ENCODE data around the gene NDUFAF3.
A peak's percentile ranks its signal among the peaks of the same experiment; 100 is the strongest.

NDUFAF3 gene, protein sequence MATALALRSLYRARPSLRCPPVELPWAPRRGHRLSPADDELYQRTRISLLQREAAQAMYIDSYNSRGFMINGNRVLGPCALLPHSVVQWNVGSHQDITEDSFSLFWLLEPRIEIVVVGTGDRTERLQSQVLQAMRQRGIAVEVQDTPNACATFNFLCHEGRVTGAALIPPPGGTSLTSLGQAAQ

DNA sequence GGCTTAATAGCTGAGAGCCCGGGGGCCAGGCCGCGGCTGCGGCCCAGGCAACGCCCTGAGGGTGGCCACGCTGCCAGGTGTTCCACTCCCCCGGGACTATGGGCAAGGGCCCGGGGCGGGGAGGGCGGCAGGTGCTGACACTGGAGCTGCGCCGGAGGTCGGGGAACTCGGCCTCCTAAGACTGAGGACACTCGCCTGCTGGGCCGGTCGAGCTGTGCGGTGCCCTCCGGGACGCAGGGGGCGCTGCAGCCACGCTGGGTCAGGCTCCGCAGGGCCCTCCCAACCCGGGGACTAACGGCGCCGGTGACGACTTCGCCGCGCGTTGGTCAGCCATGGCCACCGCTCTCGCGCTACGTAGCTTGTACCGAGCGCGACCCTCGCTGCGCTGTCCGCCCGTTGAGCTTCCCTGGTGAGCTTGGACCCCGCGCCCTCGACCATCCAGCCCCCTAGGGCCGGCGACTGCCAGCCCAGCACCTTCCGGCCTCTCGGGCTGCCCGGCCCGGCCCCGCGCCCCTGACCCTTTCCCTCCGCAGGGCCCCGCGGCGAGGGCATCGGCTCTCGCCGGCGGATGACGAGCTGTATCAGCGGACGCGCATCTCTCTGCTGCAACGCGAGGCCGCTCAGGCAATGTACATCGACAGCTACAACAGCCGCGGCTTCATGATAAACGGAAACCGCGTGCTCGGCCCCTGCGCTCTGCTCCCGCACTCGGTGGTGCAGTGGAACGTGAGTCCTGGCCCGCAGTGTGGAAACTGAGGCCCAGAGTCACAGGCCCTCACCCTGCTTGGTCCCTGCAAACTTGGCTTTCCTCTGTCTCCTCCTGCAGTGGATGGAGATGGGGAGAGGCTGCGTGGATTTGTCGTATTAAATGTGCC, at the start of gene NDUFAF3:
Gene NDUFAF3, plus strand, starts transcription at position 309 of the 875 bp plus-strand sequence. Its CDS starts 24 bp downstream, at position 333.
- peak; percentile 91 for DNase-seq (ENCODE audit: low spot score)

DNA sequence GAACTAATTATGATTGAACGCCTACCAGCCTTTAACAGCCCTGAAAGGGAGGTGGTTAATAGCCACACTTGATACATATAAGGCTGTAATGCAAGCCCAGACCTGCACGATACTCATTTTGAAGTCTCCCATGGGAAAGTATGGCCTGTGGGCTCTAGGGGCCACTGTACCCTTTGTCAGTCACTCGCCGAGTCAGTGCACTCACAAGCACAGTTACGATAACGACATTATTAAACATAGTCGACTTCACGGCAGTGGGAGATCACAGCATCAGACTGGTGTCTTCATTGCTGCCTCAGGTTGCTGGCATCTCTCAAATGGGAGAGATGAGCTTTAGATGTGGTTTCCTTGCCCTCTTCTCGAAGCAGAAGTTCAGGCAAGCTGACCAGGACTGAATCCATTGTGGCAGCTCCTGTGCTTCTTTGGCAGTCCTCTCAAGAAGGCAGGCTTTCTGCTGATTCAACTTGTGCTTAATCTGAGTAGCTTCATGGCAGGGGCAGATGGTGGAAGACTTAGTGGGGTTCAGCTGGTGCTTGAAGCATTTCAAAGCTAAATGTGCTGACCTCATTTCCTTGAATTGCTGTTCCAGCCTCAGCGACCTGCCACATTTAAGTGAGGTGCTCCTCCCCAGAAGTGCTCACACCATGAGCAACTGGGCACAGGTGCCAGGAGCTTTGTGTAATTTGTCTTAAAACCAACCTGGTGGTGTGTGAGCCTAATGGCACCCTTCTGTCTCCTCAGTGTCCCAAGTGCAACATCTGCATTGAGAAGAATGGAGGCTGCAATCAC, 47.7 kb upstream of the NDUFAF3 start:
- DNase-seq (ENCODE audit: low spot score): peak; percentile 51

- DNase-seq (ENCODE audit: low spot score): no peak
Measured at GRCh38 chr3:48979451-48979850, 42.5 kb upstream of the NDUFAF3 start.

DNA sequence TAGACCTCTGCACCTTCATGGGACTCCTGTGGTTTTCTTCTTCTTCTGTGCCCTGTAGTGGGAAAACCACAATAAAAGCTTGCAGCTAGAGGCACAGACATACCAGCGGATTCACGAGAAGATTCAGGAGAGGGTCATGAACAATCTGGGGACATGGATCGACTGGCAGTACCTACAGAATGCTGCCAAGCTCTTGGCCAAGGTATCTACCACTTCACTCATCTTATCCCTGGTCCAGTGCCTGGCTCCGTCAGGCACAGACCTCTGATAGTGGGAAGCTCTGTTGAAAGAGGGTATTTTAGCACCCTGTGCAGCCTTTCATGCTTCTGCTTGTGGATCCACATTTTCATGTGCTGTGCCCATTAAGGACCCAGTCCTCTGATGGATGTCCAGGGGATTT, 41.6 kb upstream of the NDUFAF3 start:
- no peak for DNase-seq (ENCODE audit: low spot score)

DNA sequence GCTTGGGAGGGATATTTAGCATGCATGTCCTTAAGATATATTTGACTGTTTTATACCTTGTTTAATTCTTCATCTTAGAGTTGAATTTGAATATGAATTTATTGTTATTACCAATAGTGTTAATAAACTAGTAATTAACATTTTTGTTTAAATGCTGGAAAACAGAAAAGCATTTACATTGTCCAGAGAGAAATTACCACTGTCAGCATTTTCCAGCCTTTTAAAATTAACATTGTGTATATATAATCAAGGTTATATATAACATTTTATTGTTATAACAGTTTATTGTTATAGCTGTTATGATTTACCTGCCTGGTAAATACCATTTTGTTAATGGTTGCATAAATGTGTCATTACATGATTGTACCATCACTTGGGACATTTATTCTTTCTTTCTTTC, 39.9 kb upstream of the NDUFAF3 start:
- no peak for DNase-seq (ENCODE audit: low spot score)

DNA sequence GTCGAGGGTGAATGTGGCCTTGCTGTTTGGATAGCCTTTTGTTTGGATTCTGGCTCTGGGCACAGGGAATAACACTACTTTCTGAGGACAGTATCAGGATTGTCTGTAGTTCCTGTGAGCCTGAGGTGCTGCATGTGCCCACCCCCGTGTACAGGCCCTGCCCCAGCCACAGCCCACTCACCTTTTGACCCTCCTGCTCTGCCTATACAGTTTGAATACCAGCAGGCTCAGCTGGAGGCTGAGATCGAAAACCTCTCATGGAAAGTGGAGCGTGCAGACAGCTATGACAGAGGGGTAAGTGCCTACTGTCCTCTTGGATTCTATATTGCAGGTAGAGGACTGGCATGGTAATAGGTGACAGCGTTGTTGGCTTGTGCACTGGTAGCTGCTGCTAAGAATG, 39.2 kb upstream of the NDUFAF3 start:
- DNase-seq (ENCODE audit: low spot score): no peak

DNA sequence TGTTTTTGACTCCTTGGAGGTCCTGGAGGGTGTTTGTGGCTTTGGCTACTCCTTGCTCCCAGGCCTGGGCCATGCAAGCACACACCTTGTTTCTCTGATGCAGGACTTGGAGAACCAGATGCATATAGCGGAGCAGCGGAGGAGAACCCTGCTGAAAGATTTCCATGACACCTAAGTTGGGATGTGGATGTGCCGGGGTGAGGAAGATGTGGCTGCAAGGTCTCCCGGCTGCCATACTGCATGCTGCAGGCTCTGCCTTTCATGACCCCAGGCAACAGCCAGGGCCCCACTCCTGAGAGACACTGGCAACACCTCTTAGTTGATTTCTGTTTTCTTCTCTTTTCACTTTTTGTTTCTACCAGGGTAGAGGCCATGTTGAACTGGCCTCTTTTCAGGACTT, 38.8 kb upstream of the NDUFAF3 start:
- no peak for DNase-seq (ENCODE audit: low spot score)

DNA sequence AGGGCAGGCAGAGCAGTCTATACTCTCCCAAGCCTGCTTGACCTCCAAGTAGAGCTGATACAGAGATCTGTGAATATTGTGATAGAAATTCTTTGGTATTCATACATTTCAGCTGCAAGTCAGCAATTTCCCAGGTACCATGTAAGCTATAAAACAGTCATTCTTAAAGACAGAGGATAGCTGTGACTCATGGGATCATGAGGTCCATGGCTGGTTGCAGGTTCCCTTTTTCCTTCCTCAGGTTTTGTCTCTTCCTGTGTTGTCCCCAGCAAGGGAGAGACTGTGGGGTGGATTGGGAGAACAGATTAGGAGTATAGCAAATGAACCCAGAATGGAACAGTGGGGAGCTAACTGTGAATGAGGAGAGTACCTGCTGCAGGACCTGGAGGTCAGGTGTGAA, 37.3 kb upstream of the NDUFAF3 start:
- DNase-seq (ENCODE audit: low spot score): no peak

GRCh38 chr3:48985831-48986376, 36.0 kb upstream of the NDUFAF3 start:
- DNase-seq (ENCODE audit: low spot score): no peak

GRCh38 chr3:48989126-48989795, 32.7 kb upstream of the NDUFAF3 start:
- no peak for DNase-seq (ENCODE audit: low spot score)

- no peak for DNase-seq (ENCODE audit: low spot score)
Measured at GRCh38 chr3:48989796-48990635, 31.9 kb upstream of the NDUFAF3 start, which contains the start of gene P4HTM. Gene P4HTM, plus strand, starts transcription at chr3:48990241. Its CDS starts 16 bp downstream, at chr3:48990257.

GRCh38 chr3:48990636-48991469, 31.1 kb upstream of the NDUFAF3 start:
- DNase-seq (ENCODE audit: low spot score): no peak

DNA sequence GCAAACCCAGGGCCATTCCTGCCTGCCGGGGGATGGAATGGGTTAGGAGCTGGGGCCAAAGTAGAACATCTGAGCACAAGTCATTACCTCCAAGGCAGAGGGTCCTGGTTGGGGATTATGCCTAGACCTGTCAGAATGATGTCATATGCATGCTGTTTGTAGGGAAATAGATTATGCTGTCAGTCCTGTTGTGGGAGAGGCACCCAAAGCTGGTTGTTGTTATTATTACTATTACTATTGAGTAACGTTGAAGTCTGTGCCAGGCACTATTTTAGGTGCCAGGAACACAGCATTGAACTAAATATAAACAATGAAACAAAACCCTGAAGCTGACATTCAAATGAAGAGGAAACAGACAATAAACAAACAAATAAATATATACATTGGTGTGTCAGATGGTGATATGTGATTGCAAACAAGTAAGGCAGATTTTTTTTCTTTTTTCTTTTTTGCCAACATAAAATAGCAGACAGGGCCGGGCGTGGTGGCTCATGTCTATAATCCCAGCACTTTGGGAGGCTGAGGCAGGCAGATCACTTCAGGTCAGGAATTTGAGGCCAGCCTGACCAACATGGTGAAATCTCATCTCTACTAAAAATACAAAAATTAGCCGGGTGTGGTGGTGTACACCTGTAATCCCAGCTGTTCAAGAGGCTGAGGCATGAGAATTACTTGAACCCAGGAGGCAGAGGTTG, 29.9 kb upstream of the NDUFAF3 start:
- no peak for DNase-seq (ENCODE audit: low spot score)

GRCh38 chr3:48993834-48994233, 28.1 kb upstream of the NDUFAF3 start:
- no peak for DNase-seq (ENCODE audit: low spot score)

- no peak for DNase-seq (ENCODE audit: low spot score)
Measured at GRCh38 chr3:48996640-48997039, 25.3 kb upstream of the NDUFAF3 start.

DNA sequence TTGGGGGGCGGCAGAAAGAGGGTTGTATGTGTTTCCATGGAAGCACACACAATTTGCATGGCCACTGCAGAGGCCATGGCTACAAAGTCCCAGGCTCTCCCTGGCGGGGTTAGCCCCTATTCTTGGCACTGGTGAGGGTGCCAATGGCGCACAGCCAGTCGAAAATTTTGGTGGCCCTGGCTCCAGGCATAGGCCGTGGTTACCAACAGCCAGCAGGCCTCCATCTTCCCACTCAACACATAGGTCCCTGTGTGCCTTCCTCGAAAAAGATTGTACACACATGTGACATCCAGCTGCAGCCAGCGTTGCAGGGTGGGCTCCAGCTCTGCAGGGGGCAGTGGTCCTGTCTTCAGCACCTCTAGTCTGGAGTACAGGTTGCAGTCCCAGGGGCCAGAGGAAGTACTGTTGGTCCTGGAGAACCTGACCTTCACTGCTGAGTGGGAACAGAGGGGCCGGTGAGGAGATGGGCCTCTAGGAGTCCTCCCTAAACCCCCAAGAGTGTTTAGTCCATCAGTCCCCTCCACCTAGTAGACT, 24.8 kb upstream of the NDUFAF3 start:
- DNase-seq (ENCODE audit: low spot score): no peak

DNA sequence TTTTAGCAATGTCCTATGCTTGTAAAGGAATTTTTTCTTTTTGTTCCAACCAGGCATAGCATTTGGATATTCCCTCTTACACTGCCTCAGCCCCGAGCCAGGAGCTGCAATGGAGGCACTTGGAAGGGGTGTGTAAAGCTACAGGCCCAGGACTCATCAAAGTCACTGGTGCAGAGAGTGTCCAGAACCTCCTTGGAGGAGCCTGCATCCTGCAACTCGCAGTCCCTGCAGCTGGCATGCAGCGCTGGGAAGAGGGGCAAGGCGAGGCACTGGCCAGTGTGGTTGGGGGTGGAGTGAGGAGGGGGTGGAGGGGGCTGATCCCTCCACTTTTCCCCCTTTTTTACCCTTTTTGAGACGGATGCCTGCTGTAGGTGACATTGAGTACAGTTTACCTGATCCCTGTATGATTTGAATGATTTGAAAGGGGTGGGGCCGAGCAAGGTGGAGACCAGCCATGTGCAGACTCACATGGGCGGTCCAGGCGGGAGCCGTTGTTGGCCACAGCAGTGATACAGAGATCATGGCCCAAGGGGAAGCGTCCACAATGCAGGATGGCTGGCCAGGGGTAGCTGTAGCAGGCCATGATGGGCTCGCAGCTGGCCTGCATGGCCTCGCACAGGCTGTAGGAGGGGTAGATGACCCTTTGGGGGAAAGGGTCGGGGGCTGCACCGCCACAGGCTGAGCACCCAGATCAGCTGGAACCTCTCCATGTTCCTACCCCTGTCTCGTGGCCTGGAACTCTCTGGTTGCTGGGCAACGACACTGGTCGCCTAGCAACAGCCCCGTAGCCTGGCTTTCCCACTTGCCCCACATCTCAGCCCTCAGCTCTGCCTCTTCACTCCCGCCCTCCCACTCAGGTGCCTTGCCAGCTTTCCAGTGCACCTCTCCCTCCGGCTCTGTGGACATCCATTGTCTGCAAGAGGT, 23.9 kb upstream of the NDUFAF3 start:
- no peak for DNase-seq (ENCODE audit: low spot score)
